Stomach (tissue), 9 donors: ENCODE results near the gene SUN5. TPM values are rescaled to one million over a fixed set of nuclear protein-coding genes. Genes with fewer than 3 reads are reported as not detected.
"Not testable (repeated sequence)": the region's sequence is repeated elsewhere in the genome, so short reads cannot be mapped to it uniquely, and the experiment has no call there.

Experiments used
- DNase-seq, 2 donors: peaks; one replicate each; pipeline versions ENCODE4 v3.0.0 to v3.0.0-alpha.2; 2013 to 2019
- H3K27ac ChIP-seq, 5 donors: fragments of 200-600 bp in 4 of 5; sonication (generic) in 4 of 5; one replicate each; pipeline ENCODE4 v1.5.1; 2013 to 2019; ENCODE audit warnings: mild to moderate bottlenecking in 1 of 5, moderate library complexity in 1 of 5
- H3K27me3 ChIP-seq, 3 donors: fragments of 200-600 bp; sonication (generic); one replicate each; pipeline ENCODE4 v1.5.1; 2017 to 2019; ENCODE audit warnings: mixed run types in 1 of 3
- H3K36me3 ChIP-seq, 4 donors: fragments of 200-600 bp; sonication (generic); 1 replicate in 3 of 4; 2 replicates in 1 of 4; pipeline ENCODE4 v1.5.1; 2016 to 2019
- H3K4me1 ChIP-seq, 4 donors: fragments of 200-600 bp; sonication (generic); one replicate each; pipeline ENCODE4 v1.5.1; 2016 to 2019
- H3K4me3 ChIP-seq, 4 donors: fragments of 200-600 bp; sonication (generic) in 3 of 4; one replicate each; pipeline ENCODE4 v1.5.1; 2016 to 2019; ENCODE audit warnings: mild to moderate bottlenecking in 1 of 4
- H3K9me3 ChIP-seq, 4 donors: fragments of 200-600 bp; sonication (generic); one replicate each; pipeline ENCODE4 v1.5.1; 2016 to 2019
- CTCF ChIP-seq, 7 experiments: fragments of 450-650 bp in 4 of 7; fragments of 200-600 bp in 3 of 7; sonication (generic) in 3 of 7; IDR thresholded peaks; one replicate each; pipeline ENCODE4 v1.5.1; 2016 to 2019; ENCODE audit warnings: antibody characterized with exemption in 7 of 7, control low read depth in 2 of 7, mild to moderate bottlenecking in 1 of 7
- EP300 ChIP-seq: sonication (generic); formaldehyde crosslinking; IDR thresholded peaks from one replicate; pipeline ENCODE4 v1.6.1; 2017; ENCODE audit warnings: antibody characterized with exemption
- POLR2A ChIP-seq, 4 donors: fragments of 450-650 bp; IDR thresholded peaks; one replicate each; pipeline ENCODE4 v1.6.1; 2016; ENCODE audit warnings: antibody characterized with exemption in 4 of 4, control low read depth in 2 of 4, mild to moderate bottlenecking in 1 of 4, moderate library complexity in 1 of 4
- POLR2AphosphoS5 ChIP-seq, 3 donors: sonication (generic); formaldehyde crosslinking; IDR thresholded peaks; one replicate each; pipeline ENCODE4 v1.6.1; 2016; ENCODE audit warnings: antibody characterized with exemption in 3 of 3
- WGBS, 5 donors: extraction: QIAGEN DNeasy Blood & Tissue Kit in 3 of 5; methylation state at CpG; one replicate each; pipeline versions ENCODE4 v1.1.5 to v1.1.7; 2013 to 2018; 5-methylcytosine and 5-hydroxymethylcytosine counted together
- intact Hi-C: fragments of 100-400 bp; cut with DNase I; formaldehyde crosslinking; loops from one replicate; pipeline ENCODE4 v1.15.1; 2023; ENCODE audit warnings: low total_unique reads
- polyA plus RNA-seq, 3 donors: library from polyadenylated mRNA; stranded (reverse); fragments of 200-250 nt; gene quantifications; one replicate each; pipeline ENCODE4 v1.2.3, GENCODE V29; 2013
- total RNA-seq, 5 donors: library from RNA; depleted of rRNA; stranded (reverse); fragments of >200 nt; gene quantifications; one replicate each; pipeline versions ENCODE4 v1.1.0 to v1.2.3, GENCODE V29; 2014 to 2016
- donor health status: healthy with polysubstance abuse.
- donor health status: Bipolar disorder and iron deficiency.
- donor health status: healthy.

Gene SUN5
- total and polyA plus RNA-seq, 8 donors, result not detected

- WGBS, 5 donors, result 74 to 83% (median 80%) methylated on average over 5 of the region's 5 CpGs
Measured at GRCh38 chr20:32957459-32957858, 46.8 kb downstream of the SUN5 start.

GRCh38 chr20:32950539-32950938 lies 53.7 kb downstream of the SUN5 start:
- H3K36me3 ChIP-seq, DNase-seq, H3K4me1 ChIP-seq, H3K4me3 ChIP-seq, H3K27ac ChIP-seq, intact Hi-C loops: not testable (repeated sequence)
- 14 to 21% (median 19%) methylated on average over 4 of the region's 4 CpGs for WGBS, 5 donors
- Histone ChIP-seq H3K9me3 (peaks cover 0 to 10% (median 4%) of the 10 kb centered on the region in 4 donors), H3K27me3 (peaks cover 0 to 16% (median 0%) of the 10 kb centered on the region in 3 donors)

More at GRCh38 chr20:32957459-32957858, 46.8 kb downstream of the SUN5 start:
- Histone ChIP-seq H3K9me3 (peaks cover 3 to 37% (median 26%) of the 10 kb centered on the region in 4 donors), H3K27me3 (peaks cover 0 to 5% (median 0%) of the 10 kb centered on the region in 3 donors), H3K36me3 (no peaks in the 10 kb centered on the region), H3K27ac (no peak overlapping the region), H3K4me3 (no peak overlapping the region), H3K4me1 (no peaks in the 10 kb centered on the region)
- DNase-seq, result no peak
- TF ChIP-seq EP300, result no peak
- intact Hi-C loops, result no loop called here

GRCh38 chr20:32946629-32947028 lies 57.6 kb downstream of the SUN5 start:
- Histone ChIP-seq H3K27me3 (peaks cover 0 to 12% (median 0%) of the 10 kb centered on the region in 3 donors), H3K4me3 (no peak overlapping the region), H3K36me3 (no peaks in the 10 kb centered on the region), H3K9me3 (peaks cover 0 to 9% (median 6%) of the 10 kb centered on the region in 4 donors), H3K4me1 (no peaks in the 10 kb centered on the region), H3K27ac (no peak overlapping the region)
- no peak for DNase-seq
- WGBS, 5 donors, result 63 to 89% (median 77%) methylated on average over 1 of the region's 1 CpG
- intact Hi-C loops, result no loop called here
- TF ChIP-seq POLR2A (IDR thresholded peaks at IDR 0.05) (no peak), CTCF (IDR thresholded peaks at IDR 0.05) (no peak), POLR2AphosphoS5 (IDR thresholded peaks at IDR 0.05) (no peak), EP300 (no peak)

- H3K27ac ChIP-seq, result no peak overlapping the region
- H3K4me1 ChIP-seq, result no peaks in the 10 kb centered on the region
- DNase-seq, result peak in 1 of 2 donors; percentile 42
- H3K36me3 ChIP-seq, result no peaks in the 10 kb centered on the region
- intact Hi-C loops, result no loop called here
- peaks cover 0 to 12% (median 6%) of the 10 kb centered on the region in 4 donors for H3K9me3 ChIP-seq
- no peak overlapping the region for H3K4me3 ChIP-seq
- TF ChIP-seq EP300 (no peak), CTCF (IDR thresholded peaks at IDR 0.05) (peak in 2 of 7 experiments; percentile 17 to 18)
- 38 to 57% (median 44%) methylated on average over 4 of the region's 4 CpGs for WGBS, 5 donors
- peaks cover 0 to 7% (median 0%) of the 10 kb centered on the region in 3 donors for H3K27me3 ChIP-seq
Measured at GRCh38 chr20:32945710-32946221, 58.5 kb downstream of the SUN5 start.

GRCh38 chr20:32943490-32944052 lies 60.7 kb downstream of the SUN5 start:
- TF ChIP-seq POLR2AphosphoS5 (IDR thresholded peaks at IDR 0.05) (no peak), EP300 (no peak), CTCF (IDR thresholded peaks at IDR 0.05) (no peak), POLR2A (IDR thresholded peaks at IDR 0.05) (no peak)
- Histone ChIP-seq H3K27ac (no peak overlapping the region), H3K4me3 (no peak overlapping the region), H3K9me3 (peaks cover 0 to 12% (median 6%) of the 10 kb centered on the region in 4 donors), H3K4me1 (no peaks in the 10 kb centered on the region), H3K36me3 (no peaks in the 10 kb centered on the region), H3K27me3 (peaks cover 0 to 3% (median 0%) of the 10 kb centered on the region in 3 donors)
- intact Hi-C loops, result no loop called here
- 73 to 83% (median 81%) methylated on average over 7 of the region's 7 CpGs for WGBS, 5 donors
- DNase-seq, result no peak
